Endodermal cell (in vitro differentiated cells): ENCODE data around the gene MYBPC1. TPM values are rescaled to one million over a fixed set of nuclear protein-coding genes. Genes with fewer than 3 reads are reported as not detected.

Experiments used
- DNase-seq: peaks from one replicate; pipeline ENCODE4 v3.0.0-alpha.2; 2017
- H3K27ac ChIP-seq: 2 replicates; pipeline ENCODE4 v1.5.1; 2013; ENCODE audit warnings: mild to moderate bottlenecking, low read depth, low read length, moderate library complexity
- H3K27me3 ChIP-seq: 2 replicates; pipeline ENCODE4 v1.6.1; 2013; ENCODE audit warnings: mild to moderate bottlenecking, low read length, moderate library complexity; ENCODE audit not compliant: insufficient read depth, control insufficient read depth, poor library complexity, severe bottlenecking
- H3K36me3 ChIP-seq: 2 replicates; pipeline ENCODE4 v1.7.0; 2013; ENCODE audit warnings: mild to moderate bottlenecking, low read length, moderate library complexity; ENCODE audit not compliant: control insufficient read depth, insufficient read depth
- H3K4me1 ChIP-seq: one replicate; pipeline ENCODE4 v1.7.0; 2013; ENCODE audit warnings: low read length; ENCODE audit not compliant: control insufficient read depth, insufficient read depth
- H3K4me3 ChIP-seq: 2 replicates; pipeline ENCODE4 v1.5.1; 2013; ENCODE audit warnings: mild to moderate bottlenecking, low read length, moderate library complexity
- H3K9ac ChIP-seq: 2 replicates; pipeline ENCODE4 v1.6.1; 2013; ENCODE audit warnings: mild to moderate bottlenecking, low read length, moderate library complexity; ENCODE audit not compliant: poor library complexity, severe bottlenecking; ENCODE audit errors: extremely low read depth
- H3K9me3 ChIP-seq: 2 replicates; pipeline ENCODE4 v1.6.1; 2013; ENCODE audit warnings: mild to moderate bottlenecking, low read length, moderate library complexity; ENCODE audit not compliant: control insufficient read depth
- H3K27ac Mint-ChIP-seq: 2 replicates; pipeline ENCODE4 v1.8.0; 2020; ENCODE audit warnings: mixed read lengths
- H3K27me3 Mint-ChIP-seq: 2 replicates; pipeline ENCODE4 v1.8.0; 2021; ENCODE audit warnings: mild to moderate bottlenecking, mixed read lengths; ENCODE audit not compliant: insufficient read depth
- H3K36me3 Mint-ChIP-seq: 2 replicates; pipeline ENCODE4 v1.8.0; 2020; ENCODE audit warnings: low read depth, mixed read lengths
- H3K4me1 Mint-ChIP-seq: 2 replicates; pipeline ENCODE4 v1.8.0; 2020; ENCODE audit warnings: mixed read lengths
- H3K4me3 Mint-ChIP-seq: 2 replicates; pipeline ENCODE4 v1.8.0; 2020; ENCODE audit warnings: mild to moderate bottlenecking, moderate library complexity, mixed read lengths
- H3K9me3 Mint-ChIP-seq: 2 replicates; pipeline ENCODE4 v1.8.0; 2020; ENCODE audit warnings: mild to moderate bottlenecking, mixed read lengths
- CTCF ChIP-seq: fragments of 200-600 bp; sonication (generic); conservative IDR thresholded peaks from 2 replicates; pipeline ENCODE4 v1.5.0; 2021; ENCODE audit warnings: antibody characterized with exemption, mild to moderate bottlenecking
- WGBS, 2 experiments: methylation state at CpG; one replicate each; pipeline versions ENCODE4 v1.1.5 to v1.1.7; 2013; ENCODE audit warnings: missing lambda C conversion rate in 2 of 2, mixed read lengths in 1 of 2; ENCODE audit not compliant: insufficient coverage in 1 of 2, insufficient read length in 1 of 2; 5-methylcytosine and 5-hydroxymethylcytosine counted together
- total RNA-seq, 2 donors: library from RNA; stranded (reverse); fragmentation: NEBNext Ultra II Directional in 1 of 2; extraction: Animal tissue kit (Norgen Biotek cat#: 25700) in 1 of 2; gene quantifications; 2 replicates in 1 of 2; 3 replicates in 1 of 2; pipeline ENCODE4 v1.2.1, GENCODE V29; 2021

Gene MYBPC1
- total RNA-seq, 2 donors from 2014 or later = not detected

GRCh38 chr12:101694986-101695385, 100.2 kb downstream of the MYBPC1 start:
- H3K27me3 ChIP-seq = peaks cover 22% of the 10 kb centered on the region
- H3K27ac ChIP-seq = no peak overlapping the region
- no peaks in the 10 kb centered on the region for H3K36me3 ChIP-seq
- peaks cover 10% of the 10 kb centered on the region for H3K4me1 Mint-ChIP-seq
- H3K4me1 ChIP-seq = peaks cover 6% of the 10 kb centered on the region
- no peaks in the 10 kb centered on the region for H3K9me3 Mint-ChIP-seq
- no peak overlapping the region for H3K9ac ChIP-seq
- TF ChIP-seq CTCF = no peak
- 97 to 100% methylated on average over 1 to 2 of the region's 2 CpGs for WGBS, 2 experiments
- H3K36me3 Mint-ChIP-seq = no peaks in the 10 kb centered on the region
- H3K4me3 ChIP-seq = no peak overlapping the region
- no peak for DNase-seq
- no peak overlapping the region for H3K4me3 Mint-ChIP-seq
- H3K27ac Mint-ChIP-seq = no peak overlapping the region
- H3K9me3 ChIP-seq = no peaks in the 10 kb centered on the region
- H3K27me3 Mint-ChIP-seq = peaks cover 28% of the 10 kb centered on the region

GRCh38 chr12:101695706-101696105, 100.9 kb downstream of the MYBPC1 start:
- Histone ChIP-seq H3K4me1 (peaks cover 6% of the 10 kb centered on the region), H3K27me3 (peaks cover 22% of the 10 kb centered on the region), H3K36me3 (no peaks in the 10 kb centered on the region), H3K27ac (no peak overlapping the region), H3K9me3 (no peaks in the 10 kb centered on the region), H3K9ac (no peak overlapping the region), H3K4me3 (no peak overlapping the region)
- no peak for TF ChIP-seq CTCF
- H3K9me3 Mint-ChIP-seq = no peaks in the 10 kb centered on the region
- H3K4me1 Mint-ChIP-seq = peaks cover 10% of the 10 kb centered on the region
- DNase-seq = no peak
- H3K27me3 Mint-ChIP-seq = peaks cover 28% of the 10 kb centered on the region
- 100% methylated on average over 1 of the region's 1 CpG; no CpG with 5 or more reads in 1 of the 2 experiments for WGBS, 2 experiments
- H3K36me3 Mint-ChIP-seq = no peaks in the 10 kb centered on the region
- H3K4me3 Mint-ChIP-seq = no peak overlapping the region
- no peak overlapping the region for H3K27ac Mint-ChIP-seq

GRCh38 chr12:101696251-101697196, 101.8 kb downstream of the MYBPC1 start:
- H3K27ac ChIP-seq = no peak overlapping the region
- 48 to 62% methylated on average over 13 to 18 of the region's 18 CpGs for WGBS, 2 experiments

More at GRCh38 chr12:101696251-101697196, 101.8 kb downstream of the MYBPC1 start:
- H3K9me3 Mint-ChIP-seq = no peaks in the 10 kb centered on the region
- peaks cover 28% of the 10 kb centered on the region for H3K27me3 Mint-ChIP-seq
- peaks cover 10% of the 10 kb centered on the region for H3K4me1 Mint-ChIP-seq
- Histone ChIP-seq H3K4me1 (peaks cover 6% of the 10 kb centered on the region), H3K9ac (peak overlapping the region; percentile 39), H3K9me3 (no peaks in the 10 kb centered on the region), H3K36me3 (no peaks in the 10 kb centered on the region), H3K4me3 (peak overlapping the region; percentile 84), H3K27me3 (peaks cover 22% of the 10 kb centered on the region)
- DNase-seq = no peak
- TF ChIP-seq CTCF = no peak
- H3K36me3 Mint-ChIP-seq = no peaks in the 10 kb centered on the region
- H3K27ac Mint-ChIP-seq = peak overlapping the region; percentile 39
- peak overlapping the region; percentile 76 for H3K4me3 Mint-ChIP-seq
